Left ventricle myocardium inferior (tissue), 1 donor: ENCODE data around the gene MPP1. TPM values are rescaled to one million over a fixed set of nuclear protein-coding genes. Genes with fewer than 3 reads are reported as not detected.

Source experiments
- DNase-seq: peaks from one replicate; pipeline ENCODE4 v3.0.0-alpha.2; 2020
- H3K27ac ChIP-seq: fragments of 200-600 bp; replicated peaks from 2 replicates; pipeline ENCODE4 v1.8.0; 2021
- H3K27me3 ChIP-seq: fragments of 200-600 bp; 2 replicates; pipeline ENCODE4 v1.8.0; 2021; ENCODE audit warnings: low read depth
- H3K36me3 ChIP-seq: fragments of 200-600 bp; 2 replicates; pipeline ENCODE4 v1.8.0; 2021
- H3K4me1 ChIP-seq: fragments of 200-600 bp; 2 replicates; pipeline ENCODE4 v1.8.0; 2021
- H3K4me3 ChIP-seq: fragments of 200-600 bp; 2 replicates; pipeline ENCODE4 v1.8.0; 2021; ENCODE audit warnings: mild to moderate bottlenecking, moderate library complexity
- H3K9me3 ChIP-seq: fragments of 200-600 bp; replicated peaks from 2 replicates; pipeline ENCODE4 v1.8.0; 2021
- intact Hi-C: fragments of 100-400 bp; cut with micrococcal nuclease; formaldehyde crosslinking; loops from one replicate; pipeline ENCODE4 v1.11.0; 2022
- total RNA-seq: library from RNA; stranded (reverse); fragmentation: NEBNext Ultra II Directional; extraction: Animal tissue kit (Norgen Biotek cat#: 25700); gene quantifications from one replicate; pipeline ENCODE4 v1.2.1, GENCODE V29; 2021
- TF ChIP-seq, protein P1 (sequence below): fragments of 200-600 bp; IDR thresholded peaks from 2 replicates; pipeline ENCODE4 v1.8.0; 2021; ENCODE audit warnings: antibody characterized with exemption, mild to moderate bottlenecking, borderline replicate concordance
- donor health status: DM: no; HTN: yes; CAD: no; lungs with severe emphysema.

Gene MPP1
- total RNA-seq, 1 donor from 2014 or later = 32.9 TPM

DNA sequence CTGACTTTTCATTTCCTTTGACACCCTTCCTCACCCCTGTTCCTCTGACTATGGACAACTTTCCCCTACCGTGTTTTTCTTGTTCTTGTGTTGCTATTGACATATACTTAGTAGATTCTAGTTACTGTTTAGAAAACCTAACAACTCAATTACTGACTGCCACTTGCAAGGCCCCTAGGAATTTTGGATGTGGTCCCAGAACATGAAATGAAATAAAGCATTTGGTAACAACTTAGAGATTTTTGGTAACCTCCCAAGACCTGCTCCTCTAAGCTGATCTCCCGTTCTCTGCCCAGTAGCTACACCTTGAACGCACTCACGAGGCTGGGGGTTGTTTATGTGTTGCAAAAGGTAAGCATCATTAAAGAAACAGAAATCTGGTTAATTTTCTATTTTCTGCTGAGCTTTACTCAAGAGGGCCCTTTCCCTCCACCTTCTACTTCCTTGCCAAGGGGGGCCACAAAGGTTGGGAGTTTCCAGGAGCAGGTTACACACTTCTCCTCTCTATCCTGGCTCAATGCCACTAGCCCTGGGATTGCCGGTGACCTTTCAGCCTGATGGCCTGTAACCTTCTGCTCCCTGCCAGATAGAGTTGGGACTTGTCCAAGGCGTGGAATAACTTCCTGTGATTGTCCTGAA is 74.9 kb downstream of the MPP1 start:
- Histone ChIP-seq H3K27ac (peak overlapping the region; percentile 89), H3K36me3 (no peaks in the 10 kb centered on the region), H3K4me3 (peak overlapping the region; percentile 6), H3K4me1 (peaks cover 100% of the 10 kb centered on the region), H3K27me3 (no peaks in the 10 kb centered on the region), H3K9me3 (no peaks in the 10 kb centered on the region)
- TF ChIP-seq, protein P1, sequence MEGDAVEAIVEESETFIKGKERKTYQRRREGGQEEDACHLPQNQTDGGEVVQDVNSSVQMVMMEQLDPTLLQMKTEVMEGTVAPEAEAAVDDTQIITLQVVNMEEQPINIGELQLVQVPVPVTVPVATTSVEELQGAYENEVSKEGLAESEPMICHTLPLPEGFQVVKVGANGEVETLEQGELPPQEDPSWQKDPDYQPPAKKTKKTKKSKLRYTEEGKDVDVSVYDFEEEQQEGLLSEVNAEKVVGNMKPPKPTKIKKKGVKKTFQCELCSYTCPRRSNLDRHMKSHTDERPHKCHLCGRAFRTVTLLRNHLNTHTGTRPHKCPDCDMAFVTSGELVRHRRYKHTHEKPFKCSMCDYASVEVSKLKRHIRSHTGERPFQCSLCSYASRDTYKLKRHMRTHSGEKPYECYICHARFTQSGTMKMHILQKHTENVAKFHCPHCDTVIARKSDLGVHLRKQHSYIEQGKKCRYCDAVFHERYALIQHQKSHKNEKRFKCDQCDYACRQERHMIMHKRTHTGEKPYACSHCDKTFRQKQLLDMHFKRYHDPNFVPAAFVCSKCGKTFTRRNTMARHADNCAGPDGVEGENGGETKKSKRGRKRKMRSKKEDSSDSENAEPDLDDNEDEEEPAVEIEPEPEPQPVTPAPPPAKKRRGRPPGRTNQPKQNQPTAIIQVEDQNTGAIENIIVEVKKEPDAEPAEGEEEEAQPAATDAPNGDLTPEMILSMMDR = no peak
- DNase-seq = peak; percentile 46
- intact Hi-C loops = no loop called here

- intact Hi-C loops = no loop called here
- DNase-seq = no peak
- TF ChIP-seq, protein P1 = no peak
- no peaks in the 10 kb centered on the region for H3K9me3 ChIP-seq
- H3K4me3 ChIP-seq = no peak overlapping the region
- H3K36me3 ChIP-seq = no peaks in the 10 kb centered on the region
- H3K27ac ChIP-seq = peak overlapping the region; percentile 89
- no peaks in the 10 kb centered on the region for H3K27me3 ChIP-seq
- peaks cover 100% of the 10 kb centered on the region for H3K4me1 ChIP-seq
Measured at GRCh38 chrX:154729439-154729838, 75.8 kb downstream of the MPP1 start.

Other genes starting within 250 kb of the MPP1 start
- gene CTAG1A, start 220.4 kb downstream of the MPP1 start, total RNA-seq = not detected
- not detected for gene CTAG1B, start 186.2 kb downstream of the MPP1 start, total RNA-seq
- gene CTAG2, start 151.9 kb downstream of the MPP1 start, total RNA-seq = not detected
- gene GAB3, start 54.4 kb downstream of the MPP1 start, total RNA-seq = 14.8 TPM
- 18.0 TPM for gene DKC1, start 42.6 kb downstream of the MPP1 start, total RNA-seq
- not detected for gene SMIM9, start 29.2 kb upstream of the MPP1 start, total RNA-seq
- 30.3 TPM for gene F8A1, start 80.9 kb upstream of the MPP1 start, total RNA-seq
- 49.7 TPM for gene F8, start 217.2 kb upstream of the MPP1 start, total RNA-seq
- 364 TPM for gene FUNDC2, start 221.4 kb upstream of the MPP1 start, total RNA-seq